ENCODE results near the gene CSPG4.

DNA sequence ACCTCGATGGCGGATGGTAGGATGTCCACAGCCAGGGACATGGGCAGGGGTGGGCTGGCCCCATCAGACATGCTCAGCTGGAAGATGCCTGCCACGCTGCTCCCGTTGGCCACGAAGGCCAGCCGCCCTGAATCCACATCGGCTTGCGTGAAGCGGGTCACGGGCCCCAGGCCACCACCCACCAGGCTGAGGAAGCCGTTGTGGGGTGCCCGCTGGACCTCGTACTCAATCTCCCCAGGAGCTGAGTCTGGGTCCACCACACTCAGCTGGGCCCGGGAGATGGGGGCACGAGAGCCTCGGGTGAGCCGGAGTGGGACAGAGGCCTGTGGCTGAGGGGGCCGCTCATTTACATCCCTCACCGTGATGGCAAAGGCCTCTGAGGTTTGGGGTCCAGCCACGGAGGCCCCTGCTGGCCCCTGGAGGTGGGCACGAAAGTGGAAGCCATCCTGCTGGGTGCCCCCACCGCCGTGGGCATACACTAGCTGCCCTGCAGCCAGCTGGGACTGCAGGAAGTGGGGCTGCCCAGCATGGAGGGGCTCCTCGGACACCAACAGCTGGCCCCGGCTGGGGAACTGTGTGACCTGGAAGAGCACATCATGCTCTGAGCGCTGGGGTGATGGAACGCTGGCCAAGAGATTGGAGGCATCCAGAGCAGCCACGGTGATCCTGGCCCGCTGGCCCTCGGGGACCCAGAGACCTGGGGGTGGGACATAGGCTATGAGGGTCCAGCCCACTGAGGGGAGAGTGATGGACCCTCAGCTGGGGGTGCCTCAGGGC is 35.8 kb downstream of the CSPG4 start:
- TF ChIP-seq, protein P1, sequence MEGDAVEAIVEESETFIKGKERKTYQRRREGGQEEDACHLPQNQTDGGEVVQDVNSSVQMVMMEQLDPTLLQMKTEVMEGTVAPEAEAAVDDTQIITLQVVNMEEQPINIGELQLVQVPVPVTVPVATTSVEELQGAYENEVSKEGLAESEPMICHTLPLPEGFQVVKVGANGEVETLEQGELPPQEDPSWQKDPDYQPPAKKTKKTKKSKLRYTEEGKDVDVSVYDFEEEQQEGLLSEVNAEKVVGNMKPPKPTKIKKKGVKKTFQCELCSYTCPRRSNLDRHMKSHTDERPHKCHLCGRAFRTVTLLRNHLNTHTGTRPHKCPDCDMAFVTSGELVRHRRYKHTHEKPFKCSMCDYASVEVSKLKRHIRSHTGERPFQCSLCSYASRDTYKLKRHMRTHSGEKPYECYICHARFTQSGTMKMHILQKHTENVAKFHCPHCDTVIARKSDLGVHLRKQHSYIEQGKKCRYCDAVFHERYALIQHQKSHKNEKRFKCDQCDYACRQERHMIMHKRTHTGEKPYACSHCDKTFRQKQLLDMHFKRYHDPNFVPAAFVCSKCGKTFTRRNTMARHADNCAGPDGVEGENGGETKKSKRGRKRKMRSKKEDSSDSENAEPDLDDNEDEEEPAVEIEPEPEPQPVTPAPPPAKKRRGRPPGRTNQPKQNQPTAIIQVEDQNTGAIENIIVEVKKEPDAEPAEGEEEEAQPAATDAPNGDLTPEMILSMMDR (IDR thresholded peaks at IDR 0.05), result no peak
- TF ChIP-seq POLR2A (IDR thresholded peaks at IDR 0.05), result no peak

Measured in breast epithelium (tissue), 3 donors.